HL-60 (cell line): ENCODE data around the gene PCBP4.

ENCODE experiments used
- DNase-seq, 2 experiments: peaks; one replicate each; pipeline ENCODE4 v3.0.0-alpha.2; 2010 to 2020; ENCODE audit warnings: low read depth in 1 of 2, low spot score in 1 of 2
- H3K27ac ChIP-seq: fragments of 250-450 bp; sonication (Bioruptor Pico); replicated peaks from 2 replicates; pipeline ENCODE4 v1.5.1; 2020; ENCODE audit warnings: mild to moderate bottlenecking, moderate library complexity
- H3K27me3 ChIP-seq: fragments of 250-450 bp; sonication (Bioruptor Pico); 2 replicates; pipeline ENCODE4 v1.5.1; 2021; ENCODE audit warnings: mild to moderate bottlenecking, moderate library complexity; ENCODE audit not compliant: insufficient read depth, poor library complexity, severe bottlenecking
- H3K4me3 ChIP-seq: replicated peaks from 2 replicates; pipeline ENCODE4 v1.5.1; 2011; ENCODE audit warnings: mild to moderate bottlenecking, control low read depth, low read length; ENCODE audit not compliant: insufficient read depth
- CTCF ChIP-seq: IDR thresholded peaks from one replicate; pipeline ENCODE4 v1.5.1; 2011; ENCODE audit warnings: low read length, control low read depth, inconsistent platforms; ENCODE audit not compliant: insufficient read depth
- GABPA ChIP-seq: IDR thresholded peaks from 2 replicates; pipeline ENCODE4 v1.6.1; 2012; ENCODE audit warnings: low read depth
- POLR2AphosphoS5 ChIP-seq: IDR thresholded peaks from 2 replicates; pipeline ENCODE4 v1.6.1; 2012; ENCODE audit warnings: low read depth
- SPI1 ChIP-seq: IDR thresholded peaks from 2 replicates; pipeline ENCODE4 v1.6.1; 2012; ENCODE audit warnings: low read depth, mild to moderate bottlenecking, borderline replicate concordance
- TF ChIP-seq, protein P1 (sequence below): IDR thresholded peaks from 2 replicates; pipeline ENCODE4 v1.6.1; 2012; ENCODE audit warnings: low read depth; ENCODE audit not compliant: insufficient replicate concordance

PCBP4 gene

DNA sequence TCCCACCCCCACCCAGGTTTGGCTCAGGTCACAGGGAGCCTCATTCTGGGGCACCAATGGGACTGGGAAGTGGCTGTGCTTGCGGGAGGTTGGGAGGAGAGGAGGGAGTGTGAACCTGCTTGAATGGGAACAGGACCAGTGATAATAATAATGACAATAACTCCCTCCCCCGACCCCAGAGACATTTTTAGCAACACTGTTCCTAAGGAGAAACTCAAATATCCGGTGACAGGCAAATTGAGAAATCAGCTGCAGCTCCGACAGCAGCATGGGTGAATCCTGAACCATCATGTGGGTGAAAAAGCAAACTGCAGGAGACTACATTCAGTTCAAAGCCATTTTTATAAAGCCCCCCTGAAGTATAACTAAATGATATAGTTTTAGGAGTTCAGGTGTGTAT is 40.0 kb upstream of the PCBP4 start:
- H3K27me3 ChIP-seq: no peaks in the 10 kb centered on the region
- TF ChIP-seq CTCF: no peak
- no peak for TF ChIP-seq GABPA
- TF ChIP-seq POLR2AphosphoS5: no peak
- TF ChIP-seq, protein P1, sequence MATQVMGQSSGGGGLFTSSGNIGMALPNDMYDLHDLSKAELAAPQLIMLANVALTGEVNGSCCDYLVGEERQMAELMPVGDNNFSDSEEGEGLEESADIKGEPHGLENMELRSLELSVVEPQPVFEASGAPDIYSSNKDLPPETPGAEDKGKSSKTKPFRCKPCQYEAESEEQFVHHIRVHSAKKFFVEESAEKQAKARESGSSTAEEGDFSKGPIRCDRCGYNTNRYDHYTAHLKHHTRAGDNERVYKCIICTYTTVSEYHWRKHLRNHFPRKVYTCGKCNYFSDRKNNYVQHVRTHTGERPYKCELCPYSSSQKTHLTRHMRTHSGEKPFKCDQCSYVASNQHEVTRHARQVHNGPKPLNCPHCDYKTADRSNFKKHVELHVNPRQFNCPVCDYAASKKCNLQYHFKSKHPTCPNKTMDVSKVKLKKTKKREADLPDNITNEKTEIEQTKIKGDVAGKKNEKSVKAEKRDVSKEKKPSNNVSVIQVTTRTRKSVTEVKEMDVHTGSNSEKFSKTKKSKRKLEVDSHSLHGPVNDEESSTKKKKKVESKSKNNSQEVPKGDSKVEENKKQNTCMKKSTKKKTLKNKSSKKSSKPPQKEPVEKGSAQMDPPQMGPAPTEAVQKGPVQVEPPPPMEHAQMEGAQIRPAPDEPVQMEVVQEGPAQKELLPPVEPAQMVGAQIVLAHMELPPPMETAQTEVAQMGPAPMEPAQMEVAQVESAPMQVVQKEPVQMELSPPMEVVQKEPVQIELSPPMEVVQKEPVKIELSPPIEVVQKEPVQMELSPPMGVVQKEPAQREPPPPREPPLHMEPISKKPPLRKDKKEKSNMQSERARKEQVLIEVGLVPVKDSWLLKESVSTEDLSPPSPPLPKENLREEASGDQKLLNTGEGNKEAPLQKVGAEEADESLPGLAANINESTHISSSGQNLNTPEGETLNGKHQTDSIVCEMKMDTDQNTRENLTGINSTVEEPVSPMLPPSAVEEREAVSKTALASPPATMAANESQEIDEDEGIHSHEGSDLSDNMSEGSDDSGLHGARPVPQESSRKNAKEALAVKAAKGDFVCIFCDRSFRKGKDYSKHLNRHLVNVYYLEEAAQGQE: no peak
- no peak for TF ChIP-seq SPI1
- no peak for DNase-seq

DNA sequence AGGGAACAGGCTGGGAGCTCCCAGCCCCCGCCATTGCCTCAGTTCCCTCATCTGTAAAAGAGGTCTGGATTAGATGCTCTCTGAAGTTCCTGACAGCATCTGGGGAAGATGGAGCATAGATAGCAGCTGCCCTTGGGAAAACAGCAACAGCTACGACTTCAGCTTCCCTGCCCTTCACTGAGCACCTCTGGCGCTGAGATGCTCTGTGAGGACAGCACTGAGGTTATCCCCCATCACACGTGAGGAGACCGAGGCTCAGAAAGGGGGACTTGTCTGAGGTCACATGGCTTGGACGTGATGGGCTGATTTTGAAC is 39.5 kb upstream of the PCBP4 start:
- Histone ChIP-seq H3K27me3 (no peaks in the 10 kb centered on the region), H3K27ac (no peak overlapping the region), H3K4me3 (no peak overlapping the region)
- no peak for DNase-seq
- TF ChIP-seq SPI1 (no peak), GABPA (no peak), CTCF (no peak)

More for the DNA sequence above, 40.0 kb upstream of the PCBP4 start:
- H3K27ac ChIP-seq: no peak overlapping the region
- H3K4me3 ChIP-seq: no peak overlapping the region

- no peak overlapping the region for H3K4me3 ChIP-seq
- H3K27ac ChIP-seq: no peak overlapping the region
- TF ChIP-seq, protein P1: no peak
- TF ChIP-seq POLR2AphosphoS5: no peak
- no peak for TF ChIP-seq SPI1
- TF ChIP-seq CTCF: no peak
- no peak for TF ChIP-seq GABPA
- DNase-seq: peak; percentile 38 to 70
- no peaks in the 10 kb centered on the region for H3K27me3 ChIP-seq
Measured at GRCh38 chr3:52006017-52006819, 39.0 kb upstream of the PCBP4 start.

GRCh38 chr3:52005571-52005986 is 38.3 kb upstream of the PCBP4 start:
- TF ChIP-seq CTCF: no peak
- no peak for TF ChIP-seq SPI1
- TF ChIP-seq, protein P1: no peak
- TF ChIP-seq POLR2AphosphoS5: no peak
- no peak for TF ChIP-seq GABPA
- no peaks in the 10 kb centered on the region for H3K27me3 ChIP-seq
- H3K27ac ChIP-seq: no peak overlapping the region
- H3K4me3 ChIP-seq: no peak overlapping the region
- DNase-seq: no peak
